ENCODE results near the gene DENND4B. TPM values are rescaled to one million over a fixed set of nuclear protein-coding genes. Genes with fewer than 3 reads are reported as not detected.

DENND4B gene
- total and polyA plus RNA-seq, 9 of the 15 experiments (the other 6 are each of a cell fraction or from before 2014, with no cell fraction given), result 9.5 to 80.5 (median 23.1) TPM

DNA sequence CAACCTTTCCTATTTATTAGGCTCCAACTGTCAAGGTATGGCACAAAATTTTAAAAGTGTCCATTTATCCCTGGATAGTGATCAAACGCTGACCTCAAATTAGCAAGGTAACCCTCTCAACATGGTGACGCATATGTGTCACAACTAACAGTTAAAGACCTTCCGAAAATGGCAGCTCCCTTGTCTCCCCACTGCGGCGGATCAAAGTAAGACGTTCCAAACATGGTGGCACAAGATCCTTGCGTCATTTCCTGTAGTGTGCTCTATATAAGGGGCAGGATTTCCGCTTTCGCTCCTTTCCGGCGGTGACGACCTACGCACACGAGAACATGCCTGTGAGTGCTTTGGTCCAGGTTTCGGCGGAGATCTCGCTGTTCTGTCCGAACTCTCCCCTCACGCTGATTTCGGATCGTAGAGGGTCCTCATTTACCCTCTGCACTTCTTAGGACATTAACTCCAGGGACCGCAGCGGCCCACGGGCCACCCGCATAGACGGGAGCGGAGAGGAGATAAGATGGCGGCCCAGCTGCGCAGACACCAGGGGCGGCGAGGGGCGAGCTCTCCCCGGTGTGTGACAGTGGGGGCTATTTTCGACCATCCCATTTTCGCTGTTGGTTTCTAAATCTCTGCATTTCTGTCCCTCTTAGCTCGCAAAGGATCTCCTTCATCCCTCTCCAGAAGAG lies 44.1 kb upstream of the DENND4B start, which contains the start of gene RPS27 (continued):
- TF ChIP-seq, protein P1, sequence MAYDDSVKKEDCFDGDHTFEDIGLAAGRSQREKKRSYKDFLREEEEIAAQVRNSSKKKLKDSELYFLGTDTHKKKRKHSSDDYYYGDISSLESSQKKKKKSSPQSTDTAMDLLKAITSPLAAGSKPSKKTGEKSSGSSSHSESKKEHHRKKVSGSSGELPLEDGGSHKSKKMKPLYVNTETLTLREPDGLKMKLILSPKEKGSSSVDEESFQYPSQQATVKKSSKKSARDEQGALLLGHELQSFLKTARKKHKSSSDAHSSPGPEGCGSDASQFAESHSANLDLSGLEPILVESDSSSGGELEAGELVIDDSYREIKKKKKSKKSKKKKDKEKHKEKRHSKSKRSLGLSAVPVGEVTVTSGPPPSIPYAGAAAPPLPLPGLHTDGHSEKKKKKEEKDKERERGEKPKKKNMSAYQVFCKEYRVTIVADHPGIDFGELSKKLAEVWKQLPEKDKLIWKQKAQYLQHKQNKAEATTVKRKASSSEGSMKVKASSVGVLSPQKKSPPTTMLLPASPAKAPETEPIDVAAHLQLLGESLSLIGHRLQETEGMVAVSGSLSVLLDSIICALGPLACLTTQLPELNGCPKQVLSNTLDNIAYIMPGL (CRISPR knock-in tag; IDR thresholded peaks at IDR 0.05), result peak; percentile 84; the same call in 1 of the 2 replicates
- TF ChIP-seq FOSL1 (tag; conservative IDR thresholded peaks at IDR 0.05) (peak; percentile 67), PRDM10 (IDR thresholded peaks at IDR 0.05; ENCODE audit: partially characterized antibody) (peak; percentile 98), CREB5 (CRISPR knock-in tag; IDR thresholded peaks at IDR 0.05) (no peak), LARP7 (IDR thresholded peaks at IDR 0.05) (peak; percentile 83; the same call in 1 of the 2 replicates), HMG20A (CRISPR knock-in tag; conservative IDR thresholded peaks at IDR 0.05) (no peak), ZNF589 (CRISPR knock-in tag; IDR thresholded peaks at IDR 0.05; ENCODE audit: low read depth) (peak; percentile 48; the same call in 1 of the 2 replicates), RAD51 (IDR thresholded peaks at IDR 0.05; ENCODE audit: borderline replicate concordance, low read depth) (no peak), GTF2A2 (tag; IDR thresholded peaks at IDR 0.05) (peak; percentile 92)
- TF ChIP-seq, protein P2, sequence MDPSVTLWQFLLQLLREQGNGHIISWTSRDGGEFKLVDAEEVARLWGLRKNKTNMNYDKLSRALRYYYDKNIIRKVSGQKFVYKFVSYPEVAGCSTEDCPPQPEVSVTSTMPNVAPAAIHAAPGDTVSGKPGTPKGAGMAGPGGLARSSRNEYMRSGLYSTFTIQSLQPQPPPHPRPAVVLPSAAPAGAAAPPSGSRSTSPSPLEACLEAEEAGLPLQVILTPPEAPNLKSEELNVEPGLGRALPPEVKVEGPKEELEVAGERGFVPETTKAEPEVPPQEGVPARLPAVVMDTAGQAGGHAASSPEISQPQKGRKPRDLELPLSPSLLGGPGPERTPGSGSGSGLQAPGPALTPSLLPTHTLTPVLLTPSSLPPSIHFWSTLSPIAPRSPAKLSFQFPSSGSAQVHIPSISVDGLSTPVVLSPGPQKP (CRISPR knock-in tag; IDR thresholded peaks at IDR 0.05), result no peak
- TF ChIP-seq, protein P3, sequence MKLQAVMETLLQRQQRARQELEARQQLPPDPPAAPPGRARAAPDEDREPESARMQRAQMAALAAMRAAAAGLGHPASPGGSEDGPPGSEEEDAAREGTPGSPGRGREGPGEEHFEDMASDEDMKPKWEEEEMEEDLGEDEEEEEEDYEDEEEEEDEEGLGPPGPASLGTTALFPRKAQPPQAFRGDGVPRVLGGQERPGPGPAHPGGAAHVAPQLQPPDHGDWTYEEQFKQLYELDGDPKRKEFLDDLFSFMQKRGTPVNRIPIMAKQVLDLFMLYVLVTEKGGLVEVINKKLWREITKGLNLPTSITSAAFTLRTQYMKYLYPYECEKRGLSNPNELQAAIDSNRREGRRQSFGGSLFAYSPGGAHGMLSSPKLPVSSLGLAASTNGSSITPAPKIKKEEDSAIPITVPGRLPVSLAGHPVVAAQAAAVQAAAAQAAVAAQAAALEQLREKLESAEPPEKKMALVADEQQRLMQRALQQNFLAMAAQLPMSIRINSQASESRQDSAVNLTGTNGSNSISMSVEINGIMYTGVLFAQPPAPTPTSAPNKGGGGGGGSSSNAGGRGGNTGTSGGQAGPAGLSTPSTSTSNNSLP (IDR thresholded peaks at IDR 0.05; ENCODE audit: borderline replicate concordance, low read depth, low read length), result no peak
- TF ChIP-seq, protein P4, sequence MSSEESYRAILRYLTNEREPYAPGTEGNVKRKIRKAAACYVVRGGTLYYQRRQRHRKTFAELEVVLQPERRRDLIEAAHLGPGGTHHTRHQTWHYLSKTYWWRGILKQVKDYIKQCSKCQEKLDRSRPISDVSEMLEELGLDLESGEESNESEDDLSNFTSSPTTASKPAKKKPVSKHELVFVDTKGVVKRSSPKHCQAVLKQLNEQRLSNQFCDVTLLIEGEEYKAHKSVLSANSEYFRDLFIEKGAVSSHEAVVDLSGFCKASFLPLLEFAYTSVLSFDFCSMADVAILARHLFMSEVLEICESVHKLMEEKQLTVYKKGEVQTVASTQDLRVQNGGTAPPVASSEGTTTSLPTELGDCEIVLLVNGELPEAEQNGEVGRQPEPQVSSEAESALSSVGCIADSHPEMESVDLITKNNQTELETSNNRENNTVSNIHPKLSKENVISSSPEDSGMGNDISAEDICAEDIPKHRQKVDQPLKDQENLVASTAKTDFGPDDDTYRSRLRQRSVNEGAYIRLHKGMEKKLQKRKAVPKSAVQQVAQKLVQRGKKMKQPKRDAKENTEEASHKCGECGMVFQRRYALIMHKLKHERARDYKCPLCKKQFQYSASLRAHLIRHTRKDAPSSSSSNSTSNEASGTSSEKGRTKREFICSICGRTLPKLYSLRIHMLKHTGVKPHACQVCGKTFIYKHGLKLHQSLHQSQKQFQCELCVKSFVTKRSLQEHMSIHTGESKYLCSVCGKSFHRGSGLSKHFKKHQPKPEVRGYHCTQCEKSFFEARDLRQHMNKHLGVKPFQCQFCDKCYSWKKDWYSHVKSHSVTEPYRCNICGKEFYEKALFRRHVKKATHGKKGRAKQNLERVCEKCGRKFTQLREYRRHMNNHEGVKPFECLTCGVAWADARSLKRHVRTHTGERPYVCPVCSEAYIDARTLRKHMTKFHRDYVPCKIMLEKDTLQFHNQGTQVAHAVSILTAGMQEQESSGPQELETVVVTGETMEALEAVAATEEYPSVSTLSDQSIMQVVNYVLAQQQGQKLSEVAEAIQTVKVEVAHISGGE (CRISPR knock-in tag; IDR thresholded peaks at IDR 0.05), result peak in 2 of 3 experiments; percentile 49 to 97; a peak in 2 of 6 replicates

All from K562 (cell line).